GM23338 (cell line): Measurements from ENCODE around the gene ACTR10. TPM values are rescaled to one million over a fixed set of nuclear protein-coding genes. Genes with fewer than 3 reads are reported as not detected.

Experiments
- ATAC-seq: fragments of 200-7000 bp; cut with Tn5 transposase; 3 replicates; pipeline ENCODE4 v1.9.1; 2020
- DNase-seq: peaks from one replicate; pipeline ENCODE4 v3.0.0-alpha.2; 2015; ENCODE audit warnings: low spot score
- H2AFZ ChIP-seq: fragments of 200-600 bp; sonication (generic); 2 replicates; pipeline ENCODE4 v1.8.0; 2016; ENCODE audit warnings: antibody characterized with exemption, mild to moderate bottlenecking, moderate library complexity
- H3F3A ChIP-seq: fragments of 200-600 bp; sonication (generic); replicated peaks from 2 replicates; pipeline ENCODE4 v1.8.0; 2017; ENCODE audit warnings: antibody characterized with exemption, mixed run types, low read depth
- H3K27ac ChIP-seq: fragments of 200-600 bp; sonication (generic); 2 replicates; pipeline ENCODE4 v1.6.1; 2016; ENCODE audit warnings: low read depth
- H3K27me3 ChIP-seq: fragments of 200-600 bp; sonication (generic); 2 replicates; pipeline ENCODE4 v1.8.0; 2016; ENCODE audit warnings: mild to moderate bottlenecking, mixed run types, moderate library complexity; ENCODE audit not compliant: insufficient read depth
- H3K36me3 ChIP-seq: fragments of 200-600 bp; sonication (generic); 2 replicates; pipeline ENCODE4 v1.8.0; 2016; ENCODE audit warnings: mild to moderate bottlenecking; ENCODE audit not compliant: insufficient read depth
- H3K4me1 ChIP-seq: fragments of 200-600 bp; sonication (generic); 2 replicates; pipeline ENCODE4 v1.8.0; 2016; ENCODE audit warnings: mild to moderate bottlenecking, moderate library complexity; ENCODE audit not compliant: insufficient read depth
- H3K4me2 ChIP-seq: fragments of 200-600 bp; sonication (generic); 2 replicates; pipeline ENCODE4 v1.7.1; 2017; ENCODE audit warnings: mixed run types
- H3K4me3 ChIP-seq: fragments of 200-600 bp; sonication (generic); 2 replicates; pipeline ENCODE4 v1.6.1; 2016; ENCODE audit warnings: mixed run types
- H3K79me2 ChIP-seq: fragments of 200-600 bp; sonication (generic); replicated peaks from 2 replicates; pipeline ENCODE4 v1.8.0; 2017; ENCODE audit warnings: mild to moderate bottlenecking; ENCODE audit not compliant: insufficient read depth
- H3K9me2 ChIP-seq: fragments of 200-600 bp; sonication (generic); 2 replicates; pipeline ENCODE4 v1.8.0; 2017; ENCODE audit not compliant: insufficient read depth
- H4K20me1 ChIP-seq: fragments of 200-600 bp; sonication (generic); replicated peaks from 2 replicates; pipeline ENCODE4 v1.8.0; 2017; ENCODE audit warnings: mild to moderate bottlenecking; ENCODE audit not compliant: insufficient read depth
- H3K27ac Mint-ChIP-seq: 2 replicates; pipeline ENCODE4 v1.8.0; 2020; ENCODE audit warnings: inconsistent platforms, mild to moderate bottlenecking, moderate library complexity, mixed read lengths
- H3K27me3 Mint-ChIP-seq: 3 replicates; pipeline ENCODE4 v1.8.0; 2022; ENCODE audit warnings: low read depth, mild to moderate bottlenecking, moderate library complexity, mixed read lengths, inconsistent platforms; ENCODE audit not compliant: insufficient read depth, poor library complexity
- H3K36me3 Mint-ChIP-seq: 3 replicates; pipeline ENCODE4 v1.8.0; 2021; ENCODE audit warnings: low read depth, mild to moderate bottlenecking, inconsistent platforms, moderate library complexity, mixed read lengths
- H3K4me1 Mint-ChIP-seq: 3 replicates; pipeline ENCODE4 v1.8.0; 2020; ENCODE audit warnings: mild to moderate bottlenecking, inconsistent platforms, mixed read lengths
- H3K4me3 Mint-ChIP-seq: 3 replicates; pipeline ENCODE4 v1.8.0; 2021; ENCODE audit warnings: moderate library complexity, mild to moderate bottlenecking, inconsistent platforms, mixed read lengths
- H3K9me3 Mint-ChIP-seq: 3 replicates; pipeline ENCODE4 v1.8.0; 2020; ENCODE audit warnings: moderate library complexity, mild to moderate bottlenecking, inconsistent platforms, mixed read lengths
- CREB1 ChIP-seq: fragments of 250-450 bp; sonication (Bioruptor Pico); IDR thresholded peaks from 2 replicates; pipeline ENCODE4 v1.5.0; 2020; ENCODE audit warnings: low read depth, mild to moderate bottlenecking, moderate library complexity
- CTCF ChIP-seq, 2 experiments: fragments of 200-600 bp in 1 of 2; sonication (generic) in 1 of 2; conservative IDR thresholded peaks; 2 replicates each; pipeline versions ENCODE4 v1.5.1 to v1.6.1; 2016 to 2017; ENCODE audit warnings: antibody characterized with exemption in 2 of 2, low read depth in 2 of 2, mild to moderate bottlenecking in 2 of 2, moderate library complexity in 1 of 2
- ETS1 ChIP-seq: IDR thresholded peaks from 2 replicates; pipeline ENCODE4 v1.6.1; 2016; ENCODE audit warnings: antibody characterized with exemption
- EZH2 ChIP-seq: fragments of 200-600 bp; sonication (generic); IDR thresholded peaks from one replicate; pipeline ENCODE4 v1.8.0; 2017; ENCODE audit warnings: antibody characterized with exemption, mild to moderate bottlenecking, low read depth; ENCODE audit not compliant: unreplicated experiment
- EZH2phosphoT487 ChIP-seq: fragments of 200-600 bp; sonication (generic); IDR thresholded peaks from one replicate; pipeline ENCODE4 v1.8.1; 2018; ENCODE audit warnings: antibody characterized with exemption; ENCODE audit not compliant: unreplicated experiment
- JUNB ChIP-seq: IDR thresholded peaks from one replicate; pipeline ENCODE4 v1.6.1; 2016; ENCODE audit warnings: antibody characterized with exemption; ENCODE audit not compliant: unreplicated experiment
- NANOG ChIP-seq: IDR thresholded peaks from 2 replicates; pipeline ENCODE4 v1.6.1; 2016; ENCODE audit warnings: antibody characterized with exemption, borderline replicate concordance
- POLR2AphosphoS5 ChIP-seq: IDR thresholded peaks from 2 replicates; pipeline ENCODE4 v1.6.1; 2016; ENCODE audit warnings: antibody characterized with exemption, low read depth
- REST ChIP-seq: IDR thresholded peaks from one replicate; pipeline ENCODE4 v1.6.1; 2018; ENCODE audit warnings: antibody characterized with exemption; ENCODE audit not compliant: unreplicated experiment
- STAT1 ChIP-seq: IDR thresholded peaks from one replicate; pipeline ENCODE4 v1.6.1; 2016; ENCODE audit warnings: antibody characterized with exemption; ENCODE audit not compliant: unreplicated experiment
- ZNF114 ChIP-seq: fragments of 250-450 bp; sonication (Bioruptor Pico); IDR thresholded peaks from 2 replicates; pipeline ENCODE4 v1.5.0; 2020; ENCODE audit warnings: mild to moderate bottlenecking, moderate library complexity
- ZNF331 ChIP-seq: fragments of 250-450 bp; sonication (Bioruptor Pico); IDR thresholded peaks from 2 replicates; pipeline ENCODE4 v1.5.0; 2020; ENCODE audit warnings: low read depth, mild to moderate bottlenecking, moderate library complexity
- ZNF462 ChIP-seq: fragments of 250-450 bp; sonication (Bioruptor Pico); IDR thresholded peaks from 2 replicates; pipeline ENCODE4 v1.5.0; 2020; ENCODE audit warnings: mild to moderate bottlenecking, moderate library complexity
- polyA plus RNA-seq: library from polyadenylated mRNA; unstranded; fragments of >200 nt; fragmentation: Nextera tagmentation; extraction: Ambion mirVana; gene quantifications from 2 replicates; pipeline ENCODE4 v1.2.1, GENCODE V29; 2016
- total RNA-seq: library from RNA; depleted of rRNA; stranded (reverse); fragments of >200 nt; shearing (Covaris generic); gene quantifications from 2 replicates; pipeline ENCODE4 v1.2.3, GENCODE V29; 2014

ACTR10 gene
- total and polyA plus RNA-seq, 2 experiments from 2014 or later, result 30.8 to 50.2 TPM

- H3K4me1 ChIP-seq, result no peaks in the 10 kb centered on the region
- H3K27ac ChIP-seq, result no peak overlapping the region
- H3K9me2 ChIP-seq, result no peaks in the 10 kb centered on the region
- H3K9me3 Mint-ChIP-seq, result no peaks in the 10 kb centered on the region
- ATAC-seq, result no peak
- H3K4me3 ChIP-seq, result no peak overlapping the region
- H3K4me1 Mint-ChIP-seq, result no peaks in the 10 kb centered on the region
- no peaks in the 10 kb centered on the region for H3K27me3 Mint-ChIP-seq
- H3K4me2 ChIP-seq, result no peak overlapping the region
- H3K4me3 Mint-ChIP-seq, result no peak overlapping the region
- H3K36me3 ChIP-seq, result peaks cover 31% of the 10 kb centered on the region
- H3K27me3 ChIP-seq, result no peaks in the 10 kb centered on the region
- H4K20me1 ChIP-seq, result peaks cover 22% of the 10 kb centered on the region
- peaks cover 98% of the 10 kb centered on the region for H3K79me2 ChIP-seq
- no peak for DNase-seq
- H3F3A ChIP-seq, result no peaks in the 10 kb centered on the region
- no peak for TF ChIP-seq ETS1
- no peak for TF ChIP-seq STAT1
- no peak for TF ChIP-seq EZH2phosphoT487
- no peak for TF ChIP-seq ZNF331 (CRISPR knock-in tag)
- no peak for TF ChIP-seq CREB1
- no peak for TF ChIP-seq EZH2
- TF ChIP-seq NANOG, result no peak
- TF ChIP-seq POLR2AphosphoS5, result no peak
- TF ChIP-seq JUNB, result no peak
- TF ChIP-seq ZNF462 (CRISPR knock-in tag), result no peak
- no peak for TF ChIP-seq ZNF114 (CRISPR knock-in tag)
- TF ChIP-seq REST, result no peak
- TF ChIP-seq CTCF (conservative IDR thresholded peaks at IDR 0.05; ENCODE audit: low read depth in 2 of 2), result no peak
- H3K36me3 Mint-ChIP-seq, result peaks cover 66% of the 10 kb centered on the region
- no peak overlapping the region for H2AFZ ChIP-seq
- H3K27ac Mint-ChIP-seq, result no peak overlapping the region
Measured at GRCh38 chr14:58283730-58284129, 83.8 kb downstream of the ACTR10 start.
